GM15510 (cell line): Measurements from ENCODE around the gene LZTFL1.

Source experiments
- POLR2A ChIP-seq: IDR thresholded peaks from 3 replicates; pipeline ENCODE4 v1.6.1; 2011; ENCODE audit warnings: borderline replicate concordance; ENCODE audit not compliant: insufficient read length; ENCODE audit errors: extremely low read depth

Gene LZTFL1

DNA sequence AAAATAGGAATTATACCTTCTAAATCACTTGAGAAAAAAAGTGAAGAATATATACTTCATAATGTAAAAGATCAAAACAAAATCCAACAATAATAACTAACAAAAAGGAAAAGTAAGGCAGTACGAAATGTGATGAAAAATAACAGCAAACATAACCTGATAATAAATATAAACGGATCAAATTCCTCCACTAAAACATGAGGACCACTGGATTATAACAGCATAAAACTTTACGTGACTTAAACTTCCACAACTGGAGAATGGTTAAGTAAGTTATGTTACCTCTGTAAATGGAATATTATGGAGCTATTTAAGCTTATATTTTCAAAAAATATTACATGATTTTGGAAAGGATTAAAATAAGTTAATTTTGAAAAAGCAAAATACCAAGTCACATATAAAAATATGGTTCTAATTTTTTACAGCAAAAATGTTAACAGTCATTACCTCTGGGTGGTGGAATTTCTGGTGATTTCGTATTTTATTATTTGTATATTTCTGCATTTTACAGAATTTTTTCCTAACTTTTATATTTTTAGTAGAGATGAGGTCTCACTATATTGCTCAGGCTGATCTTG lies 52.6 kb downstream of the LZTFL1 start:
- no peak for TF ChIP-seq POLR2A

DNA sequence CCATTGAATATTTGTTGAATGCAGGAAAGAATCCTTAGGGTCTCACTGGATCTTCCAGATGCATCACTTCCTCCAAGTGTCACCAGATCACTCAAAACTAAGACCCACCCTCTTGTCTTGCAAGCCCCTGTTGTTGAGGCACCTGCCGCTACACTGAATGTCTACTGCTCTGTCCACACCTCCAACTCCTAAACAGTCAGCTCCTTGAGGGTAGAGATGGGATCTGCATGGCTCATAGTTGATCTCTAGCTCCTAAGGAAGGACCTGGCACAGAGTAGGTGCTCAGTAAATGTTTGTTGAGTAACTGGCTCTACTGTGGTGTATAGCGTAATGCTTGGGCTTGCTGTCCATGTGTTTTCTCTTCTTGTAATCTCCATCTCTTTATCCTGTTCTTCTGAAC lies 54.4 kb downstream of the LZTFL1 start:
- TF ChIP-seq POLR2A = no peak

- no peak for TF ChIP-seq POLR2A
Observed at GRCh38 chr3:45786801-45787495, 55.0 kb downstream of the LZTFL1 start.

DNA sequence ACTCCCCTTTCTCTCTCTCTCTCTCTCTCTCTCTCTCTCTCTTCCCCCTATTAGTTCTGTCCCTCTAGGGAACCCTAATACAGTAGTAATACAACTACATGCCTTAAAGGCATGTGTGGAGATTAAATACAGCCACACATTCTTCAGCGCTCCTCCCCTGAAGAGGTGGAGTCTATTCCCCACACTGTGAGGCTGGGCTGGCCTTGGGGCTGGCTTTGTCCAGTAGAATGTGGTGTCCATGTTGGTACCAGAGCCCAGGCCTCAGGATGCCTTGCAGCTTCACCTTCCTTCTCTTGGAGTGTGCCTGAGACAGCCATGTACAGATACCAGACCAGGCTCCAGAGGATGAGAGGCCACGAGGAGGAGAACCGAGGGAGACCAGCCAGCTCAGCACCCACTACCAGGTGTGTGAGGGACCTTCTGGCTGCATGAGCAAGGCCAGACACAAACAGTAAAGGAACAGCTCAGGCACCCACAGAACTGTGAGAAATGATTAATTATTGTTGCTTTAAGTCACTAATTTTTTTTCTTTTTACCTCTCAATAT lies 56.2 kb downstream of the LZTFL1 start:
- no peak for TF ChIP-seq POLR2A

DNA sequence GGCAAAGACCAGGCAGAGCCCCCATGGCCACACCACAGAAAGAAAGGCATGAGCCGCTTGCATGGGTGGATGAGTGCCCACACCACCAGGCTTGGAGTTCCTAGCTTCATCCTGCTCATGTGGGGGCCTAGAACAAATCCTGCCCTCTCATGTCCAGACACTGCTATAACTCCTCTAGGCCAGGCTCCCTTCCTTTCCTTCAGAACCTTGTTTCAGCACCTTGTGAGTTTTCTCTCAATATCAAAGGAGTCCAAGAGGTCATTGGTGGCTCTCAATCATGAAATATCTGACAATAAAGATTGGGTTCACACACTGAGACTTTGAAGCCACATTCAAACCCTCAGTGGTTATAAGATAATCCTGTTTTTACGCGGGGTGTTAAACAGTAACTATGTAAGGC lies 58.3 kb downstream of the LZTFL1 start:
- no peak for TF ChIP-seq POLR2A

DNA sequence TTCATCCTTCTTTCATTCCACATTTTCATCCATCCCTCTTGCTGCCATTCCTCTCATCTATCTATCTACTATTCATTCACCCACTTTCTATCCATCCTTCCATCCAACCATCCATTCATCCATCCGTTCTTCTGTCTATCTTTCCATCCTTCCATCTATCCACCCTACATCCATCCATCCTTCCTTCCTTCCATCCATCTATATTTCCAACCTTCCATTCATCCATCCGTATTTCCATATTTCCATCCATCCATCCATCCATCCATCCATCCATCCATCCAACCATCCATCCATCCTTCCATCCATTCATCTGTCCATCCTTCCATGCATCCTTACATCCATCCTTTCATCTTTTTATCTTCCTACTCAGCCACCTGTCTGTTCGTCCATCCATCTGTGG lies 59.5 kb downstream of the LZTFL1 start:
- TF ChIP-seq POLR2A = no peak

DNA sequence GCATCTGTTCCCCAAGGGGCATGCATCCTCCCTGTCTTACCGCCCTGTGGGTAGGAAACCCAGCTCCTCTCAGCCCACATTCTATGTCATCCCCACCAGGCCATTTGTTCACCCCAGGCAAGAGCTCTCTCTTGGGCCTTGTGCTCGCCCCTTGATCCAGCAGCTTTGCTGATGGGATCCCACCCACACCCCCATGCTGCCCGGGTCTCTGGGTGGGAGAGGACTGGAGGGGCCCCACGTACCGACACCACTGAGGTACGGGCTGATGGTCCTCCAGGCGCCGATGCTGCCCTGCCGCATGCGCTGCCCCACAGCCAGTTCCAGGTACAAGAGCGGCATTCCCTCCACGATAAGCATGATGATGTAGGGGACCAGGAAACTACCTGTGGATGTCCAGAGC lies 60.1 kb downstream of the LZTFL1 start:
- no peak for TF ChIP-seq POLR2A

- TF ChIP-seq POLR2A = no peak
Observed at GRCh38 chr3:45781271-45781670, 60.6 kb downstream of the LZTFL1 start.

DNA sequence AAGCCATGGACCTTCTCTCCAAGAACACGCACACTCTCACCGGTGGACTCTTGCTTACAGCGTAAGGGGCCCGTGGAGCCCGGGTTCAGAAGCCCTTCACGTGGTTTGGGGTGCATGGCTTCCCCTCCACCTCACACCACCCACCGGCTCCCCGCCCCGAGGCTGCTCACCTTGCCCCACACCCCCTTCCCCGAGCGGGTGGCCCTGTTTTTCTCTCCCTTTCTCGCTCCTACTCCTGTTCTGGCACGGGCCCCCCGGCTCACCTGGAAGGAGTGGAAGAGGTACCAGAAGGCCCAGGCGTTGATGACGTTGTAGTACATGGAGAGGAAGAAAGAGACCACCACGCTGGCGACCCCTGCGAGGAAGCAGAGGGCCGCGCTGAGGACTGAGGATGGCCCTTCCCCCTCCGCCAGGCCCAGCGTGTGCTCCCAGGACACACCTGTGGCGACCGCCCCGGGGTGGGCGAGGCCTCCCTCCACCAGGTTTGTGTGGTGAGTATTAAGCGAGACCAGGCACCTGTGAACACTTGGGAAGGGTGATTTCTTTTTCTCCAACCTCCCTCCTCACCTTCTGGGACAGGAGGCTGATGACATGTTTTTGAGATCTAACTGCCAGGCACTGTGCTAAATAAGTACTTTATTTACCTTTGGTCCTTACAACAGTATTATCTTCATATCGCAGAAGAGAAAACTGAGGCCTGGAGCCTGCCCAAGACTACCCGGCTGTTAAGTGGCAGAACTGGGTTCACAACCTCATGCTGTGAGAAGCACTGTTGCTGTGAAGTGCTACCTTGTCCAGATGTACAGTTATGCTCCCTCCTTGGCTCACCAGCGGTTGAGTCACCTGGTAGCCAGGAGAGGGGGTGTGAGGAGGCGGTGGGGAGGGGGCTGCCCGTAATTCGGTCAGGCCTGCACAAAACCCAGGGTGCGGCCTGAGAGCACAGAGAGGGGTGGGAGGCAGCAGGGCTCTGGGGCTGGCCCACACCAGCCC lies 61.9 kb downstream of the LZTFL1 start:
- no peak for TF ChIP-seq POLR2A

GRCh38 chr3:45778761-45779201 lies 63.1 kb downstream of the LZTFL1 start:
- TF ChIP-seq POLR2A = no peak

DNA sequence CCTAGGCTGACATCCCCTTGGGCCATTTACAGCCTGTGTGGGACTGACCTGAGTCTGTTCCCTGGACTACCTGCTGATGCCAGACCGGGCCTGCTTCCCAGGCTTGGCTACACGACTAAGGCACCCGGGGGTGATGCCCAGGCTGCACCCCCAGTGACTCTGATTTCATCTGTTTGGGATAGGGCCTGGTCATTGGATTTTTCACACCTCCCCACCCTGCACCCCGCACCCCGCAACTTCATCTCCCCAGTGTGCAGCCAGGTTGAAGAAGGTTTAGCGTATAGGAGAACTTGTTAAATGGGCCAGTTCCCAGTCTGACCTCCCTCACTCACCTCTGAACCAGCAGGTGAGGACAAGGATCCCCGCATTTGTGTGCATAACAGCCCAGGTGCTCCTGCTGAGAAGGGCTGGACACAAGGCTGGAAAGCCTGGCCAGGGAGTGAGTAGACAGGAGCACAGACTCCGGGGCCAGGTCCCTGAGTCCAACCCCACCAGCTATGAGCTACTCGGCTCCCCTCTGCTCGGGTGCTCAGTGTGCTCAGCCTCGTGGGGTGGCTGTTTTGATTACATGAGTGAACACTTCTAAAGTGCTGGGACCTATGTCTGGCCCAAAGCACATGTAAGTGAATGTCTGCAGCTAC lies 64.1 kb downstream of the LZTFL1 start:
- no peak for TF ChIP-seq POLR2A

- TF ChIP-seq POLR2A = no peak
Observed at GRCh38 chr3:45777111-45777745, 64.7 kb downstream of the LZTFL1 start.

GRCh38 chr3:45776611-45777010 lies 65.3 kb downstream of the LZTFL1 start:
- TF ChIP-seq POLR2A = no peak

- TF ChIP-seq POLR2A = no peak
Observed at GRCh38 chr3:45776301-45776595, 65.7 kb downstream of the LZTFL1 start.
